Tibial nerve (tissue), 3 donors: ENCODE data around the gene CAMTA1.

Source experiments
- POLR2A ChIP-seq, 2 donors: fragments of 450-650 bp; IDR thresholded peaks; one replicate each; pipeline ENCODE4 v1.6.1; 2017; ENCODE audit warnings: antibody characterized with exemption in 2 of 2, mild to moderate bottlenecking in 2 of 2, moderate library complexity in 2 of 2
- TF ChIP-seq, protein P1 (sequence below), 5 experiments: fragments of 200-600 bp in 3 of 5; fragments of 450-650 bp in 2 of 5; sonication (generic) in 3 of 5; IDR thresholded peaks; one replicate each; pipeline ENCODE4 v1.5.1; 2016 to 2019; ENCODE audit warnings: antibody characterized with exemption in 5 of 5, mild to moderate bottlenecking in 3 of 5, moderate library complexity in 2 of 5

DNA sequence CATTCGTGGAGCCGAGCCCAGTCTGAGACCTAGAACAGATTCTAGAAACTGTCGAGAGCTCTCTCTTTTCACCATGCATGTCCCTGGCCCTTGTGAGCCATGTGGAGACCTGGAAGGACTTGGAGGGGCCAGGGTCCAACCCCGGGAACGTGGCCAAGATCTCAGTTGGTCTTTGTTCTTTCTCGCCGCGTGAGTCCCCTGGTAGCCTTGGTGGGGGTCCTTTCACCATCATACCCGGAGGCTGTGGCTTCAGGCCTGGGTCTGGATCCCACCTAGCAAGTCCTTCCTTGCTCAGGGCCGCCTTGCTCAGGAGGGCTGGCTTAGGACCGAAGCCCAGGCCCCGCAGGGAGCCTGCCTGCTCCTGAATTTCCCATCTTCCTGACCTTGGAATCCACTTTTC is 168.0 kb downstream of the CAMTA1 start:
- TF ChIP-seq, protein P1, sequence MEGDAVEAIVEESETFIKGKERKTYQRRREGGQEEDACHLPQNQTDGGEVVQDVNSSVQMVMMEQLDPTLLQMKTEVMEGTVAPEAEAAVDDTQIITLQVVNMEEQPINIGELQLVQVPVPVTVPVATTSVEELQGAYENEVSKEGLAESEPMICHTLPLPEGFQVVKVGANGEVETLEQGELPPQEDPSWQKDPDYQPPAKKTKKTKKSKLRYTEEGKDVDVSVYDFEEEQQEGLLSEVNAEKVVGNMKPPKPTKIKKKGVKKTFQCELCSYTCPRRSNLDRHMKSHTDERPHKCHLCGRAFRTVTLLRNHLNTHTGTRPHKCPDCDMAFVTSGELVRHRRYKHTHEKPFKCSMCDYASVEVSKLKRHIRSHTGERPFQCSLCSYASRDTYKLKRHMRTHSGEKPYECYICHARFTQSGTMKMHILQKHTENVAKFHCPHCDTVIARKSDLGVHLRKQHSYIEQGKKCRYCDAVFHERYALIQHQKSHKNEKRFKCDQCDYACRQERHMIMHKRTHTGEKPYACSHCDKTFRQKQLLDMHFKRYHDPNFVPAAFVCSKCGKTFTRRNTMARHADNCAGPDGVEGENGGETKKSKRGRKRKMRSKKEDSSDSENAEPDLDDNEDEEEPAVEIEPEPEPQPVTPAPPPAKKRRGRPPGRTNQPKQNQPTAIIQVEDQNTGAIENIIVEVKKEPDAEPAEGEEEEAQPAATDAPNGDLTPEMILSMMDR (IDR thresholded peaks at IDR 0.05) = no peak
- TF ChIP-seq POLR2A (IDR thresholded peaks at IDR 0.05) = no peak
